Measurements from ENCODE around the gene LRMDA. TPM values are rescaled to one million over a fixed set of nuclear protein-coding genes. Genes with fewer than 3 reads are reported as not detected.

LRMDA gene
- total RNA-seq, 2 donors from 2014 or later, result 12.2 to 25.4 TPM

DNA sequence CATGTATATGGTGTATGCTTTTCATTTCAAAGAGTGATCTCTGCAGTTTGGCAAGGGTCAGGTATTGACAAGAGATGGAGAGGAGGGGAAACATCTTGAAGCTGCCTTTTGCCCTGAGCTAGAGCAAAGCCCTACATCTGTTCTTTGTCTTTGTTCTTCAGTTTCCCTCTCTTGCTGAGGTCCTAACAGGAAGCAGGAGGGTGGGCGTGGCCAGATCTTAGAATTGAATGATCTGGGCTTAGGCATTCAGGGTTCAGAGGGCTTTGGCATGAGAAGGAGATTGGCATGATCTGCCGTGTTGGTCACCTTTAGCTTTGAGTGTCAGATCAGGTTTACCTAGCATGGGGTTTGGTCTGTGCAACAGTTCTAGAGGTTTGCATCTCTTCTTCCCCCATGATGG is 41.3 kb downstream of the LRMDA start:
- Histone ChIP-seq H3K4me3 (no peak overlapping the region), H3K36me3 (replicated peaks in 1 of 2; ENCODE audit: insufficient read depth in 1 of 2, low read depth in 2 of 2) (no peaks in the 10 kb centered on the region), H3K9me3 (no peaks in the 10 kb centered on the region), H3K27ac (no peak overlapping the region), H3K4me1 (peaks cover 11% of the 10 kb centered on the region), H3K27me3 (no peaks in the 10 kb centered on the region)
- no peak for ATAC-seq
- intact Hi-C loops (cut with DNase I), result no loop called here
- 82 to 92% methylated on average over 2 of the region's 2 CpGs for WGBS, 2 donors
- no peak for TF ChIP-seq POLR2A (IDR thresholded peaks at IDR 0.05)
- TF ChIP-seq, protein P1, sequence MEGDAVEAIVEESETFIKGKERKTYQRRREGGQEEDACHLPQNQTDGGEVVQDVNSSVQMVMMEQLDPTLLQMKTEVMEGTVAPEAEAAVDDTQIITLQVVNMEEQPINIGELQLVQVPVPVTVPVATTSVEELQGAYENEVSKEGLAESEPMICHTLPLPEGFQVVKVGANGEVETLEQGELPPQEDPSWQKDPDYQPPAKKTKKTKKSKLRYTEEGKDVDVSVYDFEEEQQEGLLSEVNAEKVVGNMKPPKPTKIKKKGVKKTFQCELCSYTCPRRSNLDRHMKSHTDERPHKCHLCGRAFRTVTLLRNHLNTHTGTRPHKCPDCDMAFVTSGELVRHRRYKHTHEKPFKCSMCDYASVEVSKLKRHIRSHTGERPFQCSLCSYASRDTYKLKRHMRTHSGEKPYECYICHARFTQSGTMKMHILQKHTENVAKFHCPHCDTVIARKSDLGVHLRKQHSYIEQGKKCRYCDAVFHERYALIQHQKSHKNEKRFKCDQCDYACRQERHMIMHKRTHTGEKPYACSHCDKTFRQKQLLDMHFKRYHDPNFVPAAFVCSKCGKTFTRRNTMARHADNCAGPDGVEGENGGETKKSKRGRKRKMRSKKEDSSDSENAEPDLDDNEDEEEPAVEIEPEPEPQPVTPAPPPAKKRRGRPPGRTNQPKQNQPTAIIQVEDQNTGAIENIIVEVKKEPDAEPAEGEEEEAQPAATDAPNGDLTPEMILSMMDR (IDR thresholded peaks at IDR 0.05), result no peak
- no peak for DNase-seq

DNA sequence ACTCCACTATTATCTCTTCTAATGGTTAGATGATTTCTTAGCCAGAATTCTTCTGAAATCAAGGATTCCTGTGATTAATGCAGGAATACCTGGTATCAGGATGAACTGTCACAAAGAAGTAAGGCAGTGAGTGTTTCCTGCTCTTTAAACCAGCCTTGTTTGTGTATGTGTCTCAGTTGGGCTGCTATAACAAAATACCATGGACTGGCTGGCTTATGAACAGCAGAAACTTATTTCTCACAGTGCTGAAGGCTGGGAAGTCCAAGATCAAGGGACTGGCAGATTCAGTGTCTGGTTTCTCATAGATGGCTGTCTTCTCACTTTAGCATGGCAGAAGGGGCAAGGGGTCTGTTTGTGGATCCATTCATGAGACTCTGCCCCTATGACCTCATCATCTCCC is 42.7 kb downstream of the LRMDA start:
- H3K27me3 ChIP-seq, result no peaks in the 10 kb centered on the region
- no peaks in the 10 kb centered on the region for H3K36me3 ChIP-seq (replicated peaks in 1 of 2; ENCODE audit: insufficient read depth in 1 of 2, low read depth in 2 of 2)
- no peaks in the 10 kb centered on the region for H3K9me3 ChIP-seq
- DNase-seq (no peak), ATAC-seq (no peak)
- TF ChIP-seq POLR2A (IDR thresholded peaks at IDR 0.05), result no peak
- TF ChIP-seq, protein P1 (IDR thresholded peaks at IDR 0.05), result no peak
- intact Hi-C loops (cut with DNase I), result no loop called here
- no peak overlapping the region for H3K27ac ChIP-seq
- no peak overlapping the region for H3K4me3 ChIP-seq
- H3K4me1 ChIP-seq, result peaks cover 11% of the 10 kb centered on the region

DNA sequence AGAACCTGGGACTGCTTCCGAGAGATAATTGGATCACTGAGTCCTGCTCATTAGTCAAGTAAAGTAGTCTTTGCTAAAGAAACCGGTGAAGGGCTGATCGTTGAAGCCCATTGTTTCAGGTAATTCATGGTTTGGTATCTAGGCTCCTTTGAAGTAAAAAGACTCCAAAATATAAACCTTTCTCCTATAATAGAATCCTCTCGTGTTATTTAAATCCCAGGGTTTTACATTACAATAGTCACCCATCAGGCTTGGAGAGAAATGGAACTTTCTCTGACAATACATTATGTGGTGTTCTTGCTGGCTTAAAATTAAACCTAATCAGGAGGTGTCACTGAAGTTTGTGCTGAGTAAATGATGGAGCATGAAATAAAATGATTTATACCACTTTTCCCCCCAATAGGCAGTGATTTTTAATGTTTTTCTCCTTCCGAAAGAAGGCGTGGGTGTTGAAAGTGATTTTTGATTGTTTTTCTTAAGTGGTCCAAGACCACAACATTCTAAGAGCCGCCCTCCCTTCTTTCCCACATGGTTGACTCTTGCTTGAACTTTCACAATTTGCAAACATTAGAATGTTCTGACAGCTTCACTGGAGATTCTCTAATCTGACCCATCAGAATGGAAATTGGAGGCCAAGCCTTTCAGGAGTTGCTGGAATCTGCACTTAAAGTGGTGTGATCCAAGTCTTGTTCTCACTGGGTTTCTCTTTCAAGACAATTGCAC is 44.2 kb downstream of the LRMDA start:
- Histone ChIP-seq H3K27ac (no peak overlapping the region), H3K27me3 (no peaks in the 10 kb centered on the region), H3K9me3 (no peaks in the 10 kb centered on the region), H3K4me1 (peaks cover 11% of the 10 kb centered on the region), H3K36me3 (replicated peaks in 1 of 2; ENCODE audit: insufficient read depth in 1 of 2, low read depth in 2 of 2) (no peaks in the 10 kb centered on the region), H3K4me3 (no peak overlapping the region)
- WGBS, 2 donors, result 90 to 92% methylated on average over 7 of the region's 7 CpGs
- intact Hi-C loops (cut with DNase I), result no loop called here
- TF ChIP-seq, protein P1 (IDR thresholded peaks at IDR 0.05), result no peak
- TF ChIP-seq POLR2A (IDR thresholded peaks at IDR 0.05), result no peak
- ATAC-seq (no peak), DNase-seq (no peak)

DNA sequence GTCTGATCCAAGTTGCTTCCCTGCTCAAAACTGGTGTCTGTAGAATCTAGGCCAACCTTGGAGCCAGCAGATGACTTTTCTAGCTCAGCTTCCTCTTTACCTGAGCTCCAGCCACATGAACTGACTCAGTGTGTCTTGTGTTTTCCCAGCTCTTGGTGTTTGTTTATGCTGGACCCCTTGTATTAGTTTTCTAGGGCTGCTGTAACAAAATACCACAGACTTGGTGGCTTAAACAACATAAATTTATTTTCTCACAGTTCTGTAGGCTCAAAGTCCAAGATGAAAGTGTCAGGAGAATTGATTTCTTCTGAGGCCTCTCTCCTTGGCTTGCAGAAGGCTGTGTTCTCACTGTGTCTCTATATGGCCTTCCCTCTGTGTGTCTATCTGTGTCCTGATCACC is 45.1 kb downstream of the LRMDA start:
- TF ChIP-seq, protein P1 (IDR thresholded peaks at IDR 0.05), result no peak
- TF ChIP-seq POLR2A (IDR thresholded peaks at IDR 0.05), result no peak
- no peak overlapping the region for H3K4me3 ChIP-seq
- H3K27ac ChIP-seq, result no peak overlapping the region
- intact Hi-C loops (cut with DNase I), result no loop called here
- H3K36me3 ChIP-seq (replicated peaks in 1 of 2; ENCODE audit: insufficient read depth in 1 of 2, low read depth in 2 of 2), result no peaks in the 10 kb centered on the region
- no peak for DNase-seq
- no peak for ATAC-seq
- no peaks in the 10 kb centered on the region for H3K9me3 ChIP-seq
- no peaks in the 10 kb centered on the region for H3K27me3 ChIP-seq
- H3K4me1 ChIP-seq, result peaks cover 11% of the 10 kb centered on the region

DNA sequence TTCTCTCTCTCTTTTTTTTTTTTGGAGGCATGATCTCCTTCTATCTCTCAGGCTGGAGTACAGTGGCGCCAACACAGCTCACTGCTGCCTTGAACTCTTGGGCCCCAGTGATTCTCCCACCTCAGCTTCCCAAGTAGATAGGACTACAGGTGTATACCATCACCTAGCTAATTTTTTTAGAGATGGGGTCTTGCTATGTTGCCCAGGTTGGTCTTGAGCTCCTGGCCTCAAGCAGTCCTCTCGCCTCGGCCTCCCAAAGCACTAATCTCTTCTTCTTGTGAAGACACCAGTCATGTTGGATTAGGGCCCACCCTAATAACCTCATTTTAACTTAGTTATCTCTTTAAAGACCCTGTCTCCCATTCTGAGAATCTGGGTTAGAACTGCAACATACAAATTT is 45.6 kb downstream of the LRMDA start:
- H3K9me3 ChIP-seq, result no peaks in the 10 kb centered on the region

More for the DNA sequence above, 45.6 kb downstream of the LRMDA start:
- no peaks in the 10 kb centered on the region for H3K36me3 ChIP-seq (replicated peaks in 1 of 2; ENCODE audit: insufficient read depth in 1 of 2, low read depth in 2 of 2)
- no peaks in the 10 kb centered on the region for H3K27me3 ChIP-seq
- ATAC-seq, result no peak
- no peak for DNase-seq
- intact Hi-C loops (cut with DNase I), result no loop called here
- H3K4me3 ChIP-seq, result no peak overlapping the region
- WGBS, 2 donors, result 93 to 97% methylated on average over 3 of the region's 3 CpGs
- TF ChIP-seq, protein P1 (IDR thresholded peaks at IDR 0.05), result no peak
- TF ChIP-seq POLR2A (IDR thresholded peaks at IDR 0.05), result no peak
- no peak overlapping the region for H3K27ac ChIP-seq
- peaks cover 11% of the 10 kb centered on the region for H3K4me1 ChIP-seq

Measured in body of pancreas (tissue), 4 donors.